Measurements from ENCODE around the gene ZSCAN26.

ZSCAN26 gene

DNA sequence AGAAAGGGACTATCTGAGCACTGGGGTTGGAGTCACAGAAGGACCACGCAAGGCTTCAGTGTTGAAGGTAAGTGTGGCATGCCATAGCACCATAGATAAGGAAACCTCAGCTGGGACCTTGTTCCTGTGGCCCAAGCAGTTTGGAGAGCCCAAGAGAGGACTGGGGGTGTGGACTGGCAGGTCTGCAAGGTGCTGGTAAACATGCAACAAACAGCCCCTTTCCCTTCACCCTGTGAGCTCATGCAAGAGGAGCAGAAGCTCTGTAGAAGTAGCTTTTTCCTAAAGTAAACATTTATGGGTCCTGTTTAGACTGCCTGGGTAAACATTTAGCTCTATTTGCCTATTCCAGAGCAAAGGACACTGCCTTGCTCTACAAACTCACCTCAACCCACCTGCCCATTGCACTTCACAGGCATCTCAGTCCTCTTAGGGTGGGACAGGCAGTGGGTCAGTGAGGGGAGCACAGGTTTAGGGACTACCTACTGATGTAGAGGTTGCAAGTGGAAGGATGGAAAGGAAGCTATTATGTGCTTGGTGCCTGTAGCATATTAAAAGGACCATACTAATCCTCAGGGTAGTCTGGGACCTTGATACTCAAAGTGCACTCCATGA, 57.0 kb downstream of the ZSCAN26 start:
- DNase-seq, result no peak

DNA sequence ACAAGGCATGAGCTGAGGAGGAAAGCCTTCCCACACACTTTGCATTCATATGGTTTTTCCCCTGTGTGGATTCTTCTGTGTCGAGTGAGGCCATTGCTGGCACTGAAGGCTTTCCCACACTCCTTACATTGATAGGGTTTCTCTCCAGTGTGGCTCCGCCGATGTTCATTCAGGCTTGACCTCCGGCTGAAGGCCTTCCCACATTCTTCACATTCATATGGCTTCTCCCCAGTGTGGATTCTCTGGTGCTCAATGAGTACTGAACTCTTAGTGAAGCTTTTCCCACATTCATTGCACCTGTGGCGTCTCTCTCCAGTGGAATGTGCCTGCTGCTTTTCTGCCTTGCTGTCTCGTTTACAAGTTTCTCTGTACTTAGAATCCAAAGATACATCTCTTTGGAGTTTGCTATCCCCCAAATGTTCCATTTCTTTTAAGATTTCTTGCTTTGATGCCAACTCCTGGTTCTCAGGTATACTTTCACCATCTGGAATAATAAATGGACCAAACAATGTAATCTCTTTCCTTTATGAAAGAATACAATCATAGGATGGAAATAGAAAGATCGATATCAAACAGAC, 59.5 kb downstream of the ZSCAN26 start:
- DNase-seq, result no peak
